ENCODE data around the gene ELMO1.

- TF ChIP-seq POLR2A (IDR thresholded peaks at IDR 0.05) (no peak), CTCF (IDR thresholded peaks at IDR 0.05 in 8 of 11, conservative IDR thresholded peaks at IDR 0.05 in 3 of 11) (no peak)
Measured at GRCh38 chr7:36965625-36966024, 483.0 kb downstream of the ELMO1 start.

Data from spleen (tissue), 7 donors.